Spleen (tissue), 3 donors: ENCODE measurements around the gene GBE1.

ENCODE experiments used
- POLR2A ChIP-seq, 3 donors: fragments of 450-650 bp; IDR thresholded peaks; one replicate each; pipeline ENCODE4 v1.5.1; 2017; ENCODE audit warnings: antibody characterized with exemption in 3 of 3, mild to moderate bottlenecking in 1 of 3
- POLR2AphosphoS5 ChIP-seq, 3 donors: sonication (generic); formaldehyde crosslinking; IDR thresholded peaks; one replicate each; pipeline ENCODE4 v1.5.1; 2017; ENCODE audit warnings: antibody characterized with exemption in 3 of 3

DNA sequence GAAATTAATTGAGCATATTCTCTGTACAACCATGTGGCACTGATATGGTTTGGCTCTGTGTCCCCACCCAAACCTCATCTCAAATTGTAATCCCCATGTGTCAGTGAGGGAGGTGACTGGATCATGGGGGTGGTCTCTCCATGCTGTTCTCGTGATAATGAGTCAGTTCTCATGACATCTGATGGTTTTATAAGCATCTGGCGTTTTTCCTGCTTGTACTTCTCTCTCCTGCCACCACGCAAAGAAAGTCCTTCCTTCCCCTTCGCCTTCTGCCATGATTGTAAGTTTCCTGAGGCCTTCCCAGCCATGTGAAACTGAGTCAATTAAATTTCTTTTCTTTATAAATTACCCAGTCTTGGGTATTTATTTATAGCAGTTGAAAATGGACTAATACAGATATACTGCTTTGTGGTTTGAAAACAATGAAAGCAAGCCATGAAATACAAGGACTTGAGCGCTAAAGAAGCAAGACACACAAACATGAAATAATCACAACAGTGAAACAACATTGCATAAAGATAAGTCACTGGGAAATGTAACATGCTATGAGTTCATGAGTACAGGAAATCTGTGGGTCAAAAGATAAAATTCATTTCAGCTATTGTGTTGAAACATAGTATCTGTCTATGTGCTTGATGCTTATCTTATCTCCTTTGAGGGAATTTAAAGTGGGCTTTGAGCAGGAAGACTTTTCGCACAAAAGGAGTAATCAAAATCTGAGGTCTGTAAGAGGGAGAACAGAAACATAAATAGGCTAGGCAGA lies 288.7 kb downstream of the GBE1 start:
- TF ChIP-seq POLR2AphosphoS5 (IDR thresholded peaks at IDR 0.05), result no peak
- no peak for TF ChIP-seq POLR2A (IDR thresholded peaks at IDR 0.05)
